Measurements from ENCODE around the gene CCDC63.

The CCDC63 gene

GRCh38 chr12:110931315-110931728, 84.5 kb downstream of the CCDC63 start:
- TF ChIP-seq CTCF (IDR thresholded peaks at IDR 0.05; ENCODE audit: low read length, missing control alignments) = no peak
- DNase-seq (ENCODE audit: low read depth) = no peak
- H3K4me3 ChIP-seq (replicated peaks; ENCODE audit: low read depth, low read length) = no peak overlapping the region

- peak; percentile 13 for DNase-seq (ENCODE audit: low read depth)
- no peak overlapping the region for H3K4me3 ChIP-seq (replicated peaks; ENCODE audit: low read depth, low read length)
- TF ChIP-seq CTCF (IDR thresholded peaks at IDR 0.05; ENCODE audit: low read length, missing control alignments) = peak; percentile 54
Measured at GRCh38 chr12:110932046-110932445, 85.3 kb downstream of the CCDC63 start.

- H3K4me3 ChIP-seq (replicated peaks; ENCODE audit: low read depth, low read length) = no peak overlapping the region
- no peak for TF ChIP-seq CTCF (IDR thresholded peaks at IDR 0.05; ENCODE audit: low read length, missing control alignments)
- DNase-seq (ENCODE audit: low read depth) = no peak
Measured at GRCh38 chr12:110933326-110933974, 86.7 kb downstream of the CCDC63 start.

- peak; percentile 10 for DNase-seq (ENCODE audit: low read depth)
- no peak for TF ChIP-seq CTCF (IDR thresholded peaks at IDR 0.05; ENCODE audit: low read length, missing control alignments)
- H3K4me3 ChIP-seq (replicated peaks; ENCODE audit: low read depth, low read length) = no peak overlapping the region
Measured at GRCh38 chr12:110934093-110934852, 87.5 kb downstream of the CCDC63 start.

GRCh38 chr12:110935588-110935987, 88.8 kb downstream of the CCDC63 start:
- TF ChIP-seq CTCF (IDR thresholded peaks at IDR 0.05; ENCODE audit: low read length, missing control alignments) = no peak
- no peak overlapping the region for H3K4me3 ChIP-seq (replicated peaks; ENCODE audit: low read depth, low read length)
- no peak for DNase-seq (ENCODE audit: low read depth)

GRCh38 chr12:110936367-110937103, 89.7 kb downstream of the CCDC63 start:
- no peak for TF ChIP-seq CTCF (IDR thresholded peaks at IDR 0.05; ENCODE audit: low read length, missing control alignments)
- H3K4me3 ChIP-seq (replicated peaks; ENCODE audit: low read depth, low read length) = no peak overlapping the region
- no peak for DNase-seq (ENCODE audit: low read depth)
